ENCODE data around the gene PDPR. TPM values are rescaled to one million over a fixed set of nuclear protein-coding genes. Genes with fewer than 3 reads are reported as not detected.
"Not testable (repeated sequence)": the region's sequence is repeated elsewhere in the genome, so short reads cannot be mapped to it uniquely, and the experiment has no call there.

The PDPR gene
- total RNA-seq, 1 donor from 2014 or later: 9.5 TPM

GRCh38 chr16:70187858-70188607, 73.9 kb downstream of the PDPR start:
- DNase-seq (ENCODE audit: low read depth): not testable (repeated sequence)
- peak overlapping the region; percentile 21 for H3K4me3 ChIP-seq (ENCODE audit: low read depth, low read length)

- peak overlapping the region; percentile 11 for H3K4me3 ChIP-seq (ENCODE audit: low read depth, low read length)
- DNase-seq (ENCODE audit: low read depth): not testable (repeated sequence)
Observed at GRCh38 chr16:70188608-70188915, 74.4 kb downstream of the PDPR start.

- DNase-seq (ENCODE audit: low read depth); H3K4me3 ChIP-seq (ENCODE audit: low read depth, low read length): not testable (repeated sequence)
Observed at GRCh38 chr16:70190574-70190973, 76.4 kb downstream of the PDPR start.

- not testable (repeated sequence) for H3K4me3 ChIP-seq (ENCODE audit: low read depth, low read length); DNase-seq (ENCODE audit: low read depth)
Observed at GRCh38 chr16:70196683-70197300, 82.7 kb downstream of the PDPR start.

- H3K4me3 ChIP-seq (ENCODE audit: low read depth, low read length); DNase-seq (ENCODE audit: low read depth): not testable (repeated sequence)
Observed at GRCh38 chr16:70197611-70198010, 83.5 kb downstream of the PDPR start.

- DNase-seq (ENCODE audit: low read depth); H3K4me3 ChIP-seq (ENCODE audit: low read depth, low read length): not testable (repeated sequence)
Observed at GRCh38 chr16:70198230-70198629, 84.1 kb downstream of the PDPR start.

- H3K4me3 ChIP-seq (ENCODE audit: low read depth, low read length); DNase-seq (ENCODE audit: low read depth): not testable (repeated sequence)
Observed at GRCh38 chr16:70198666-70199065, 84.5 kb downstream of the PDPR start.

GRCh38 chr16:70199170-70199569, 85.0 kb downstream of the PDPR start:
- H3K4me3 ChIP-seq (ENCODE audit: low read depth, low read length); DNase-seq (ENCODE audit: low read depth): not testable (repeated sequence)

GRCh38 chr16:70200063-70200462, 85.9 kb downstream of the PDPR start:
- not testable (repeated sequence) for DNase-seq (ENCODE audit: low read depth); H3K4me3 ChIP-seq (ENCODE audit: low read depth, low read length)

GRCh38 chr16:70203508-70203907, 89.4 kb downstream of the PDPR start:
- not testable (repeated sequence) for H3K4me3 ChIP-seq (ENCODE audit: low read depth, low read length); DNase-seq (ENCODE audit: low read depth)

GRCh38 chr16:70204010-70204409, 89.9 kb downstream of the PDPR start:
- not testable (repeated sequence) for DNase-seq (ENCODE audit: low read depth)

GRCh38 chr16:70204668-70205405, 90.7 kb downstream of the PDPR start:
- not testable (repeated sequence) for DNase-seq (ENCODE audit: low read depth); H3K4me3 ChIP-seq (ENCODE audit: low read depth, low read length)

More at GRCh38 chr16:70204010-70204409, 89.9 kb downstream of the PDPR start:
- H3K4me3 ChIP-seq (ENCODE audit: low read depth, low read length): not testable (repeated sequence)

GRCh38 chr16:70206382-70206781, 92.2 kb downstream of the PDPR start:
- not testable (repeated sequence) for H3K4me3 ChIP-seq (ENCODE audit: low read depth, low read length); DNase-seq (ENCODE audit: low read depth)

Other genes starting within 250 kb of the PDPR start
- 0.58 and 0.72 TPM in 2 replicates for gene CLEC18A, start 163.0 kb upstream of the PDPR start, total RNA-seq
- gene CLEC18C, start 59.5 kb downstream of the PDPR start, total RNA-seq: 1.2 and 2.5 TPM in 2 replicates
- gene EXOSC6, start 137.6 kb downstream of the PDPR start, total RNA-seq: 28.9 and 29.3 TPM in 2 replicates
- gene AARS1, start 175.2 kb downstream of the PDPR start, total RNA-seq: 56.0 and 125 TPM in 2 replicates
- 20.9 and 46.1 TPM in 2 replicates for gene DDX19B, start 184.9 kb downstream of the PDPR start, total RNA-seq
- 31.8 and 45.1 TPM in 2 replicates for gene DDX19A, start 232.6 kb downstream of the PDPR start, total RNA-seq

Data from epithelial cell of proximal tubule (primary cell).